H9 (cell line): ENCODE data around the gene PDS5B. TPM values are rescaled to one million over a fixed set of nuclear protein-coding genes. Genes with fewer than 3 reads are reported as not detected.

Experiments
- DNase-seq: peaks from one replicate; pipeline ENCODE4 v3.0.0-alpha.2; 2017
- H2AFZ ChIP-seq: one replicate; pipeline ENCODE4 v1.6.1; 2013; ENCODE audit warnings: mild to moderate bottlenecking, low read length, control low read depth, moderate library complexity
- H2AK5ac ChIP-seq: 2 replicates; pipeline ENCODE4 v1.6.1; 2013; ENCODE audit warnings: low read length, control low read depth, mixed read lengths; ENCODE audit not compliant: insufficient read length
- H2BK120ac ChIP-seq: one replicate; pipeline ENCODE4 v1.6.1; 2013; ENCODE audit warnings: low read depth, mild to moderate bottlenecking, low read length, control low read depth, inconsistent platforms; ENCODE audit not compliant: poor library complexity, severe bottlenecking
- H2BK12ac ChIP-seq: 2 replicates; pipeline ENCODE4 v1.6.1; 2013; ENCODE audit warnings: low read length, control low read depth, mixed read lengths, low read depth; ENCODE audit not compliant: insufficient read length
- H2BK15ac ChIP-seq: 2 replicates; pipeline ENCODE4 v1.6.1; 2013; ENCODE audit warnings: low read depth, low read length, control low read depth
- H2BK20ac ChIP-seq: one replicate; pipeline ENCODE4 v1.6.1; 2013; ENCODE audit warnings: low read depth, mild to moderate bottlenecking, low read length, control low read depth, inconsistent platforms; ENCODE audit not compliant: poor library complexity, severe bottlenecking
- H2BK5ac ChIP-seq: 2 replicates; pipeline ENCODE4 v1.6.1; 2013; ENCODE audit warnings: low read length, control low read depth, mixed read lengths; ENCODE audit not compliant: insufficient read length
- H3K14ac ChIP-seq: 2 replicates; pipeline ENCODE4 v1.6.1; 2013; ENCODE audit warnings: low read length, control low read depth; ENCODE audit not compliant: insufficient read depth
- H3K18ac ChIP-seq: 2 replicates; pipeline ENCODE4 v1.6.1; 2013; ENCODE audit warnings: low read depth, mild to moderate bottlenecking, mixed read lengths, low read length, control low read depth; ENCODE audit not compliant: insufficient read length
- H3K23ac ChIP-seq: 2 replicates; pipeline ENCODE4 v1.6.1; 2013; ENCODE audit warnings: low read length, control low read depth, mixed read lengths, low read depth; ENCODE audit not compliant: insufficient read length
- H3K23me2 ChIP-seq: 2 replicates; pipeline ENCODE4 v1.6.1; 2013; ENCODE audit warnings: low read depth, mild to moderate bottlenecking, mixed read lengths, low read length, control low read depth; ENCODE audit not compliant: insufficient read length, poor library complexity, severe bottlenecking
- H3K27ac ChIP-seq: 2 replicates; pipeline ENCODE4 v1.5.1; 2013; ENCODE audit warnings: low read length, control low read depth, mixed read lengths, low read depth; ENCODE audit not compliant: insufficient read length
- H3K27me3 ChIP-seq: 2 replicates; pipeline ENCODE4 v1.6.1; 2013; ENCODE audit warnings: low read length, control low read depth, inconsistent platforms; ENCODE audit not compliant: insufficient read depth
- H3K4ac ChIP-seq: 2 replicates; pipeline ENCODE4 v1.6.1; 2013; ENCODE audit warnings: low read depth, mild to moderate bottlenecking, control low read depth, inconsistent platforms, low read length, moderate library complexity
- H3K4me1 ChIP-seq: 2 replicates; pipeline ENCODE4 v1.6.1; 2013; ENCODE audit warnings: low read length, control low read depth, inconsistent platforms; ENCODE audit not compliant: insufficient read depth
- H3K4me2 ChIP-seq: 2 replicates; pipeline ENCODE4 v1.6.1; 2013; ENCODE audit warnings: low read length, control low read depth, mixed read lengths; ENCODE audit not compliant: insufficient read length, insufficient read depth
- H3K56ac ChIP-seq: 2 replicates; pipeline ENCODE4 v1.6.1; 2013; ENCODE audit warnings: low read depth, mild to moderate bottlenecking, mixed read lengths, low read length, control low read depth; ENCODE audit not compliant: insufficient read length
- H3K79me1 ChIP-seq: 2 replicates; pipeline ENCODE4 v1.6.1; 2013; ENCODE audit warnings: low read depth, mild to moderate bottlenecking, moderate library complexity, low read length, control low read depth, inconsistent platforms; ENCODE audit not compliant: insufficient read depth, poor library complexity, severe bottlenecking
- H3K79me2 ChIP-seq: 2 replicates; pipeline ENCODE4 v1.6.1; 2013; ENCODE audit warnings: low read length, control low read depth, inconsistent platforms; ENCODE audit not compliant: insufficient read depth
- H3K9ac ChIP-seq: 2 replicates; pipeline ENCODE4 v1.6.1; 2013; ENCODE audit warnings: low read length, control low read depth, mixed read lengths; ENCODE audit not compliant: insufficient read length; ENCODE audit errors: extremely low read depth
- H3K9me3 ChIP-seq: one replicate; pipeline ENCODE4 v1.6.1; 2013; ENCODE audit warnings: low read depth, low read length, inconsistent platforms; ENCODE audit not compliant: control insufficient read depth
- H3T11ph ChIP-seq: one replicate; pipeline ENCODE4 v1.6.1; 2013; ENCODE audit warnings: mild to moderate bottlenecking, low read length, control low read depth, inconsistent platforms
- H4K20me1 ChIP-seq: one replicate; pipeline ENCODE4 v1.6.1; 2013; ENCODE audit not compliant: control insufficient read depth, insufficient read length, insufficient read depth
- H4K5ac ChIP-seq: 2 replicates; pipeline ENCODE4 v1.6.1; 2013; ENCODE audit warnings: low read depth, mild to moderate bottlenecking, mixed read lengths, low read length, control low read depth; ENCODE audit not compliant: insufficient read length
- H4K8ac ChIP-seq: replicated peaks from 2 replicates; pipeline ENCODE4 v1.6.1; 2013; ENCODE audit warnings: low read length, control low read depth, mixed read lengths, low read depth; ENCODE audit not compliant: insufficient read length
- H4K91ac ChIP-seq: 2 replicates; pipeline ENCODE4 v1.6.1; 2013; ENCODE audit warnings: low read depth, mild to moderate bottlenecking, moderate library complexity, mixed read lengths, low read length, control low read depth; ENCODE audit not compliant: insufficient read length
- H3K27ac Mint-ChIP-seq, 3 experiments: 2 replicates in 2 of 3; 3 replicates in 1 of 3; pipeline ENCODE4 v1.8.0; 2020 to 2021; ENCODE audit warnings: mixed read lengths in 3 of 3, mild to moderate bottlenecking in 1 of 3, moderate library complexity in 1 of 3
- H3K27me3 Mint-ChIP-seq: 2 replicates; pipeline ENCODE4 v1.8.0; 2021; ENCODE audit warnings: low read depth, mild to moderate bottlenecking, moderate library complexity, mixed read lengths
- H3K36me3 Mint-ChIP-seq, 3 experiments: 2 replicates in 2 of 3; 3 replicates in 1 of 3; pipeline ENCODE4 v1.8.0; 2020 to 2021; ENCODE audit warnings: low read depth in 3 of 3, mixed read lengths in 3 of 3; ENCODE audit not compliant: insufficient read depth in 1 of 3
- H3K4me1 Mint-ChIP-seq, 2 experiments: 2 replicates each; pipeline ENCODE4 v1.8.0; 2020; ENCODE audit warnings: mixed read lengths in 2 of 2
- H3K4me3 Mint-ChIP-seq, 2 experiments: 2 replicates in 1 of 2; 3 replicates in 1 of 2; pipeline ENCODE4 v1.8.0; 2020 to 2021; ENCODE audit warnings: mild to moderate bottlenecking in 2 of 2, mixed read lengths in 2 of 2, moderate library complexity in 1 of 2
- H3K9me3 Mint-ChIP-seq, 2 experiments: 2 replicates in 1 of 2; 3 replicates in 1 of 2; pipeline ENCODE4 v1.8.0; 2020; ENCODE audit warnings: mild to moderate bottlenecking in 2 of 2, mixed read lengths in 2 of 2, moderate library complexity in 1 of 2
- CTCF ChIP-seq: fragments of 200-600 bp; sonication (generic); conservative IDR thresholded peaks from 3 replicates; pipeline ENCODE4 v1.8.0; 2021; ENCODE audit warnings: antibody characterized with exemption, mild to moderate bottlenecking
- WGBS: extraction: QIAGEN DNeasy Blood & Tissue Kit; methylation state at CpG from one replicate; pipeline ENCODE4 v1.1.7; 2013; ENCODE audit warnings: missing lambda C conversion rate, low lambda C conversion rate, mixed read lengths; ENCODE audit not compliant: insufficient read length; ENCODE audit errors: extremely low coverage; 5-methylcytosine and 5-hydroxymethylcytosine counted together
- total RNA-seq: library from RNA; stranded (reverse); gene quantifications from 2 replicates; pipeline ENCODE4 v1.2.1, GENCODE V29; 2021

The PDS5B gene
- total RNA-seq, 1 experiment from 2014 or later = 50.0 TPM

- no peak overlapping the region for H3K14ac ChIP-seq
- Mint-ChIP-seq H3K4me1 (peaks cover 13 to 19% of the 10 kb centered on the region in 2 experiments), H3K36me3 (no peaks in the 10 kb centered on the region), H3K4me3 (no peak overlapping the region), H3K27ac (no peak overlapping the region), H3K27me3 (no peaks in the 10 kb centered on the region), H3K9me3 (no peaks in the 10 kb centered on the region)
- no peak overlapping the region for H4K91ac ChIP-seq
- no peak overlapping the region for H2BK15ac ChIP-seq
- TF ChIP-seq CTCF = no peak
- H2AFZ ChIP-seq = no peak overlapping the region
- no peak overlapping the region for H3K9ac ChIP-seq
- no peaks in the 10 kb centered on the region for H3K23me2 ChIP-seq
- no peak overlapping the region for H3K4ac ChIP-seq
- H2BK120ac ChIP-seq = no peak overlapping the region
- no peaks in the 10 kb centered on the region for H3K9me3 ChIP-seq
- H3K18ac ChIP-seq = no peak overlapping the region
- peaks cover 1% of the 10 kb centered on the region; the same call in 1 of the 2 replicates for H3K4me1 ChIP-seq
- H2BK12ac ChIP-seq = no peak overlapping the region
- no peak overlapping the region for H3K56ac ChIP-seq
- no peak overlapping the region for H3K27ac ChIP-seq
- no peaks in the 10 kb centered on the region for H4K20me1 ChIP-seq
- no peaks in the 10 kb centered on the region for H3K27me3 ChIP-seq
- no peak overlapping the region for H2AK5ac ChIP-seq
- H3K79me1 ChIP-seq = no peaks in the 10 kb centered on the region
- DNase-seq = no peak
- no peak overlapping the region for H3K23ac ChIP-seq
- H3T11ph ChIP-seq = no peak overlapping the region
- H2BK20ac ChIP-seq = no peak overlapping the region
- H4K8ac ChIP-seq = no peak overlapping the region
- no CpG with 5 or more reads among the region's 2 CpGs for WGBS
- H3K4me2 ChIP-seq = no peak overlapping the region
- no peak overlapping the region for H2BK5ac ChIP-seq
- H4K5ac ChIP-seq = no peak overlapping the region
- peaks cover 5% of the 10 kb centered on the region; the same call in 1 of the 2 replicates for H3K79me2 ChIP-seq
These were observed 43.1 kb downstream of the PDS5B start for GRCh38 chr13:32629313-32629712.
